ENCODE data around the gene ZP4.
"Not testable (repeated sequence)": the region's sequence is repeated elsewhere in the genome, so short reads cannot be mapped to it uniquely, and the experiment has no call there.

The ZP4 gene

GRCh38 chr1:237875291-237875690 lies 15.4 kb downstream of the ZP4 start:
- no peak for DNase-seq

- no peak for DNase-seq
These were observed 17.1 kb downstream of the ZP4 start for GRCh38 chr1:237873487-237874211.

- no peak for DNase-seq
These were observed 21.7 kb downstream of the ZP4 start for GRCh38 chr1:237868817-237869600.

GRCh38 chr1:237867380-237867888 lies 23.3 kb downstream of the ZP4 start:
- no peak for DNase-seq

- DNase-seq: no peak
These were observed 26.1 kb downstream of the ZP4 start for GRCh38 chr1:237864338-237865244.

- DNase-seq: no peak
These were observed 27.5 kb downstream of the ZP4 start for GRCh38 chr1:237863234-237863633.

- no peak for DNase-seq
These were observed 28.8 kb downstream of the ZP4 start for GRCh38 chr1:237861944-237862343.

GRCh38 chr1:237858992-237859391 lies 31.7 kb downstream of the ZP4 start:
- DNase-seq: no peak

GRCh38 chr1:237857455-237857854 lies 33.3 kb downstream of the ZP4 start:
- no peak for DNase-seq

GRCh38 chr1:237852342-237852741 lies 38.4 kb downstream of the ZP4 start:
- DNase-seq: no peak

- no peak for DNase-seq
These were observed 39.4 kb downstream of the ZP4 start for GRCh38 chr1:237851210-237851845.

GRCh38 chr1:237843516-237843915 lies 47.2 kb downstream of the ZP4 start:
- not testable (repeated sequence) for DNase-seq

GRCh38 chr1:237841485-237841884 lies 49.2 kb downstream of the ZP4 start:
- no peak for DNase-seq

- DNase-seq: no peak
These were observed 51.7 kb downstream of the ZP4 start for GRCh38 chr1:237838904-237839534.

- no peak for DNase-seq
These were observed 52.4 kb downstream of the ZP4 start for GRCh38 chr1:237838320-237838719.

- no peak for DNase-seq
These were observed 56.3 kb downstream of the ZP4 start for GRCh38 chr1:237834461-237834860.

GRCh38 chr1:237834048-237834447 lies 56.7 kb downstream of the ZP4 start:
- DNase-seq: no peak

GRCh38 chr1:237832858-237833257 lies 57.9 kb downstream of the ZP4 start:
- no peak for DNase-seq

All from central memory CD4-positive, alpha-beta T cell (primary cell).